ENCODE results near the gene SORCS2. TPM values are rescaled to one million over a fixed set of nuclear protein-coding genes. Genes with fewer than 3 reads are reported as not detected.

SORCS2 gene
- total RNA-seq, 1 donor from 2014 or later: 5.2 TPM

DNA sequence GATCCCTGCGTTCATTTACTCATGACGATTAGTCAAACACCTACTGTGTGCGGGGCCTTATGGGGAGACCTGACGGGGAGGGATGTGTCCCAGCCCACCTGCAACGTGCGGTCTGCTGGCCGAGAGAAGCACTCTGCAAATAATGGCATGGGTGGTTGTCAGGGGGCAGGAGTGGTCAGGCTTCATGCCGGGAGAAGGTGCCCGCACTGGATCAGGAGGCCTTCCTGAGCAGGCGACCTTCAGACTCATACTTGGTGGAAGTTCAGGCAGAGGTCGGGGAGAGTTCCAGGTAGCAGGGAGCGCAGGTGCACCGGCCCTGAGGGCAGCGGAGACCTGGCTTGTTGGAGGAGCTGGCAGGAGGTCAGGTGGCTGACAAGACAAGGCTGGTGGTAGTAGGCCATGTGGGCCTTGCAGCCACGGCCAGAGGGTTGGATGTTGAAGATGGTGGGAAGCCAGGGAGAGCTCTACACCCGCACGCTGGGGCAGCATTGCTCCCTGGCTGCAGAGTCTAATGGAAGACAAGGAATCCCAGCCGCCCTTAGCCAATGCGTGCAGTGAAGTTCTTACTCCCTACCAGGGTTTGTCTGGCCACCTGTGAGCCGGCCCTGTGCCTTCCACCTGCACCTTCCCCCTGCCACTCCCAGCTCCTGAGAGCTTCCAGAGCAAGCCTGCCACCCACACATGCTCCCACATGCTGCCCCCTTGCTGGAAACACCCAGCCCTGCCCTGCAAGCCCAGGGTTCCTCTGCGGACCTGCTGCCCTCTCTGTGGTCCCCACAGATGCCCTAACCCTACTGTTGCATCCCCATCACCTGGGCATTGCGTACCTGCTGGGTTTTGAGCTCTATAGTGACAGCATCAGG is 145.1 kb downstream of the SORCS2 start:
- H3K27me3 Mint-ChIP-seq (ENCODE audit: insufficient read depth, low read depth): peaks cover 13% of the 10 kb centered on the region
- no peaks in the 10 kb centered on the region for H3K36me3 ChIP-seq
- H3K4me3 Mint-ChIP-seq: no peak overlapping the region
- peaks cover 1% of the 10 kb centered on the region for H3K36me3 Mint-ChIP-seq
- no peak overlapping the region for H3K4me2 ChIP-seq
- H3F3A ChIP-seq (ENCODE audit: low read depth): peaks cover 7% of the 10 kb centered on the region
- H3K4me1 ChIP-seq: peaks cover 21% of the 10 kb centered on the region
- H2AFZ ChIP-seq (replicated peaks): no peak overlapping the region
- H3K4me3 ChIP-seq: no peak overlapping the region
- H4K20me1 ChIP-seq (ENCODE audit: low read depth): peaks cover 9% of the 10 kb centered on the region
- no peak for DNase-seq (ENCODE audit: low spot score)
- H3K4me1 Mint-ChIP-seq: peaks cover 25% of the 10 kb centered on the region
- H3K79me2 ChIP-seq (ENCODE audit: low read depth): no peaks in the 10 kb centered on the region
- H3K27me3 ChIP-seq: no peaks in the 10 kb centered on the region
- no peaks in the 10 kb centered on the region for H3K9me3 ChIP-seq (ENCODE audit: low read depth)
- TF ChIP-seq EZH2 (IDR thresholded peaks at IDR 0.05): no peak
- no peak for TF ChIP-seq EZH2phosphoT487 (IDR thresholded peaks at IDR 0.05)
- TF ChIP-seq, protein P1, sequence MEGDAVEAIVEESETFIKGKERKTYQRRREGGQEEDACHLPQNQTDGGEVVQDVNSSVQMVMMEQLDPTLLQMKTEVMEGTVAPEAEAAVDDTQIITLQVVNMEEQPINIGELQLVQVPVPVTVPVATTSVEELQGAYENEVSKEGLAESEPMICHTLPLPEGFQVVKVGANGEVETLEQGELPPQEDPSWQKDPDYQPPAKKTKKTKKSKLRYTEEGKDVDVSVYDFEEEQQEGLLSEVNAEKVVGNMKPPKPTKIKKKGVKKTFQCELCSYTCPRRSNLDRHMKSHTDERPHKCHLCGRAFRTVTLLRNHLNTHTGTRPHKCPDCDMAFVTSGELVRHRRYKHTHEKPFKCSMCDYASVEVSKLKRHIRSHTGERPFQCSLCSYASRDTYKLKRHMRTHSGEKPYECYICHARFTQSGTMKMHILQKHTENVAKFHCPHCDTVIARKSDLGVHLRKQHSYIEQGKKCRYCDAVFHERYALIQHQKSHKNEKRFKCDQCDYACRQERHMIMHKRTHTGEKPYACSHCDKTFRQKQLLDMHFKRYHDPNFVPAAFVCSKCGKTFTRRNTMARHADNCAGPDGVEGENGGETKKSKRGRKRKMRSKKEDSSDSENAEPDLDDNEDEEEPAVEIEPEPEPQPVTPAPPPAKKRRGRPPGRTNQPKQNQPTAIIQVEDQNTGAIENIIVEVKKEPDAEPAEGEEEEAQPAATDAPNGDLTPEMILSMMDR (IDR thresholded peaks at IDR 0.05): no peak
- H3K27ac ChIP-seq: no peak overlapping the region
- peaks cover 2% of the 10 kb centered on the region for H3K9me3 Mint-ChIP-seq
- no peak overlapping the region for H3K9ac ChIP-seq
- H3K27ac Mint-ChIP-seq: no peak overlapping the region

DNA sequence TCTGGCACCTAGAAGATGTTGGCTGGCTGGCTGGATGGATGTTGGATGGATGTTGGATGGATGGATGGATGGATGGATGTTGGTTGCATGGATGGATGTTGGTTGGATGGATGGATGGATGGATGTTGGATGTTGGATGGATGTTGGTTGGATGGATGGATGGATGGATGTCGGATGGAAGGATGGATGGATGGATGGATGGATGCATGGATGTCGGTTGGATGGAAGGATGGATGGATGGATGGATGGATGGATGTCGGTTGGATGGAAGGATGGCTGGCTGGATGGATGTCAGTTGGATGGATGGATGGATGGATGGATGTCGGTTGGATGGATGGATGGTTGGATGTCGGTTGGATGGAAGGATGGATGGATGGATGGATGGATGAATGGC is 145.7 kb downstream of the SORCS2 start:
- Histone ChIP-seq H3F3A (ENCODE audit: low read depth) (peaks cover 7% of the 10 kb centered on the region), H4K20me1 (ENCODE audit: low read depth) (peaks cover 9% of the 10 kb centered on the region), H3K4me3 (no peak overlapping the region), H3K36me3 (no peaks in the 10 kb centered on the region), H3K9ac (no peak overlapping the region), H2AFZ (replicated peaks) (no peak overlapping the region), H3K79me2 (ENCODE audit: low read depth) (no peaks in the 10 kb centered on the region), H3K27me3 (no peaks in the 10 kb centered on the region), H3K27ac (no peak overlapping the region), H3K4me2 (no peak overlapping the region), H3K9me3 (ENCODE audit: low read depth) (no peaks in the 10 kb centered on the region), H3K4me1 (peaks cover 21% of the 10 kb centered on the region)
- peaks cover 1% of the 10 kb centered on the region for H3K36me3 Mint-ChIP-seq
- H3K9me3 Mint-ChIP-seq: peaks cover 2% of the 10 kb centered on the region
- no peak overlapping the region for H3K4me3 Mint-ChIP-seq
- H3K27ac Mint-ChIP-seq: no peak overlapping the region
- H3K4me1 Mint-ChIP-seq: peaks cover 25% of the 10 kb centered on the region
- TF ChIP-seq, protein P1 (IDR thresholded peaks at IDR 0.05): no peak
- TF ChIP-seq EZH2phosphoT487 (IDR thresholded peaks at IDR 0.05) (no peak), EZH2 (IDR thresholded peaks at IDR 0.05) (no peak)
- H3K27me3 Mint-ChIP-seq (ENCODE audit: insufficient read depth, low read depth): peaks cover 11% of the 10 kb centered on the region
- no peak for DNase-seq (ENCODE audit: low spot score)

DNA sequence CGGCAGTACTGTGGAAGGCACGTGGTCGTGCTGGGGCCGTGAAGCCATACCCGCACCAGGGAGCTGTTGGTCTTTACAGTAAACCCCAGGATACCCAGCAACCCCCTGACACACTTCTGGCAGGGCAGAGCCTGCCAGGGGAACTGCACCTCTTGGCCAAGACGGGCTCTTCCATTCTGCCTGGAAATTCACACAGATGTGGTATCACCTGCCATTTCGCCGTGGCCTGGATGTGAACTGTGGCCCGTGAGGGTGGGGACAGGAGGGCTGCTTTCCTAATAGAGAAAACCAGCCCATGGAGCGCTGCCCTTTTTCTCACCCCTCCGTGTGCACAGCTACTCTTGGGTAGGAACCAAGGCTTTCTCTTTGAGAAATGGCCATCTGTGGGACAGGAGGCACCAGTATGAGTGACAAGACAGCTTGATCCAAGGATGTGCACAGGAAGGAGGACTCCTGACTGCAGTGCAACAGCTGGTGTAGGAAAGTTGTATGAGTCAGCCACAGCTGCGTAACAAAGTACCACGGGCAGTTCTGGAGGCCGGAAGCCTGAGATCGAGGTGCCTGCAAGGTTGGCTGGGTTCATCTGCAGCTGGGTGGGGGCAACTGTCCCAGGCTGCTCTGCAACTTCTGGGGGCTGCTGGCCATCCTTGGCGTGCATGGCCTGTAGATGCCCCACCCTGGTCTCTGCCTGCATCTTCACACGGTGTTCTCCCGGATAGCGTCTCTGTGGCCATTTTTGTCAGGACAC is 146.7 kb downstream of the SORCS2 start:
- no peaks in the 10 kb centered on the region for H3K79me2 ChIP-seq (ENCODE audit: low read depth)
- H3K27ac ChIP-seq: no peak overlapping the region
- peak overlapping the region; percentile 26 for H3K27ac Mint-ChIP-seq
- no peaks in the 10 kb centered on the region for H3K36me3 ChIP-seq
- peaks cover 2% of the 10 kb centered on the region for H3K9me3 Mint-ChIP-seq
- H3K4me3 Mint-ChIP-seq: no peak overlapping the region
- no peak for DNase-seq (ENCODE audit: low spot score)
- peaks cover 9% of the 10 kb centered on the region for H4K20me1 ChIP-seq (ENCODE audit: low read depth)
- no peak for TF ChIP-seq EZH2 (IDR thresholded peaks at IDR 0.05)
- no peak for TF ChIP-seq EZH2phosphoT487 (IDR thresholded peaks at IDR 0.05)
- TF ChIP-seq, protein P1 (IDR thresholded peaks at IDR 0.05): no peak
- H3K4me1 Mint-ChIP-seq: peaks cover 17% of the 10 kb centered on the region
- no peak overlapping the region for H3K4me2 ChIP-seq
- H3K4me1 ChIP-seq: peaks cover 15% of the 10 kb centered on the region
- no peaks in the 10 kb centered on the region for H3K9me3 ChIP-seq (ENCODE audit: low read depth)
- H3K27me3 Mint-ChIP-seq (ENCODE audit: insufficient read depth, low read depth): peaks cover 11% of the 10 kb centered on the region
- H3K9ac ChIP-seq: no peak overlapping the region
- H3K27me3 ChIP-seq: no peaks in the 10 kb centered on the region
- H3K36me3 Mint-ChIP-seq: peaks cover 1% of the 10 kb centered on the region
- no peak overlapping the region for H2AFZ ChIP-seq (replicated peaks)
- no peak overlapping the region for H3K4me3 ChIP-seq
- peaks cover 7% of the 10 kb centered on the region for H3F3A ChIP-seq (ENCODE audit: low read depth)

All from neural progenitor cell (in vitro differentiated cells).